ENCODE measurements around the gene RFXAP. TPM values are rescaled to one million over a fixed set of nuclear protein-coding genes. Genes with fewer than 3 reads are reported as not detected.

RFXAP gene
- total and polyA plus RNA-seq, 2 of the 4 experiments (the other 2 are of a cell fraction), result 0.54 to 2.7 TPM

- H4K5ac ChIP-seq (ENCODE audit: low read depth, low read length), result no peak overlapping the region
- H2BK20ac ChIP-seq (ENCODE audit: low read depth, low read length), result no peak overlapping the region
- in situ Hi-C loops (cut with MboI; ENCODE audit: low sequenced_read_pairs) (no loop called here), dilution Hi-C loops (cut with HindIII; ENCODE audit: low sequenced_read_pairs, unreplicated experiment) (no loop called here), intact Hi-C loops (cut with micrococcal nuclease) (no loop called here)
- no peak overlapping the region for H2AFZ ChIP-seq (replicated peaks; ENCODE audit: low read length, poor library complexity)
- no peak overlapping the region for H3K4me3 ChIP-seq (ENCODE audit: insufficient read depth, low read depth, low read length)
- H3K56ac ChIP-seq (ENCODE audit: extremely low read depth, insufficient read depth, low read length), result no peak overlapping the region
- no peak overlapping the region for H4K8ac ChIP-seq (ENCODE audit: low read depth in 2 of 2, low read length in 2 of 2)
- H3K27me3 ChIP-seq (ENCODE audit: control insufficient read depth, insufficient read depth, low read length), result no peaks in the 10 kb centered on the region
- H2BK5ac ChIP-seq (ENCODE audit: low read depth, low read length, poor library complexity, severe bottlenecking), result no peak overlapping the region
- no peak overlapping the region for H3K4me2 ChIP-seq (ENCODE audit: low read depth, low read length)
- no peak overlapping the region for H3K4ac ChIP-seq (ENCODE audit: low read depth, low read length)
- no peak overlapping the region for H4K91ac ChIP-seq (ENCODE audit: insufficient read depth, low read depth, low read length)
- H3K79me1 ChIP-seq (ENCODE audit: low read depth in 1 of 2, low read length in 2 of 2), result peaks cover 13 to 30% of the 10 kb centered on the region in 2 experiments
- ChIA-PET CTCF (no interaction called here), POLR2A (ENCODE audit: unreplicated experiment) (no interaction called here)
- no TSS peak for BruUV-seq (replicated peaks)
- H2AK5ac ChIP-seq (ENCODE audit: low read depth, low read length), result no peak overlapping the region
- no peak overlapping the region for H2AK9ac ChIP-seq (replicated peaks; ENCODE audit: low read depth, low read length, poor library complexity)
- H3K18ac ChIP-seq (ENCODE audit: low read depth, low read length), result no peak overlapping the region
- no peak for ATAC-seq (ENCODE audit: low read depth)
- H3K23ac ChIP-seq (ENCODE audit: low read depth, low read length), result no peak overlapping the region; the same call in 1 of the 2 replicates
- peak; percentile 15 for DNase-seq
- H3K4me1 ChIP-seq (ENCODE audit: control insufficient read depth, insufficient read depth, low read length), result no peaks in the 10 kb centered on the region
- no CpG with 5 or more reads among the region's 3 CpGs for WGBS, 2 experiments (ENCODE audit: extremely low coverage in 2 of 2, insufficient read length in 1 of 2)
- H4K20me1 ChIP-seq (ENCODE audit: insufficient read depth, low read length), result no peaks in the 10 kb centered on the region; the same call in 1 of the 2 replicates
- no peaks in the 10 kb centered on the region for H3K9me3 ChIP-seq (ENCODE audit: control insufficient read depth, insufficient read depth, low read length)
- no peak overlapping the region for H3K14ac ChIP-seq (replicated peaks; ENCODE audit: low read depth, low read length)
- H2BK120ac ChIP-seq (ENCODE audit: low read depth, low read length), result no peak overlapping the region
- TF ChIP-seq SMC3 (IDR thresholded peaks at IDR 0.05; ENCODE audit: low read depth, low read length), result no peak
- no peak for TF ChIP-seq CTCF (conservative IDR thresholded peaks at IDR 0.05; ENCODE audit: low read depth, low read length)
- TF ChIP-seq NFE2L2 (IDR thresholded peaks at IDR 0.05; ENCODE audit: low read depth, low read length), result no peak
- TF ChIP-seq CHD1 (IDR thresholded peaks at IDR 0.05; ENCODE audit: low read depth, low read length), result no peak
- no peak for TF ChIP-seq RAD21 (IDR thresholded peaks at IDR 0.05; ENCODE audit: low read length)
- TF ChIP-seq RFX5 (IDR thresholded peaks at IDR 0.05; ENCODE audit: low read depth, low read length), result no peak
- TF ChIP-seq CEBPB (IDR thresholded peaks at IDR 0.05; ENCODE audit: low read depth, low read length), result no peak
- no peak for TF ChIP-seq MAZ (IDR thresholded peaks at IDR 0.05; ENCODE audit: borderline replicate concordance, low read depth, low read length)
- no peak for TF ChIP-seq POLR2A (IDR thresholded peaks at IDR 0.05; ENCODE audit: low read depth, low read length)
- no peak overlapping the region for H3K27ac ChIP-seq (ENCODE audit: insufficient read depth, low read length)
- H3K9ac ChIP-seq (ENCODE audit: low read depth, low read length), result no peak overlapping the region
- H3K9me1 ChIP-seq (ENCODE audit: insufficient read depth, low read length), result no peaks in the 10 kb centered on the region; the same call in 1 of the 2 replicates
- no peaks in the 10 kb centered on the region for H3K36me3 ChIP-seq (ENCODE audit: control insufficient read depth, insufficient read depth, low read length)
- no peak overlapping the region for H2BK15ac ChIP-seq (ENCODE audit: low read depth, low read length)
Observed at GRCh38 chr13:36822785-36823184, 3.8 kb downstream of the RFXAP start.

All from IMR-90 (cell line).